ENCODE data around the gene IL4. TPM values are rescaled to one million over a fixed set of nuclear protein-coding genes. Genes with fewer than 3 reads are reported as not detected.

Gene IL4
- polyA plus RNA-seq, 3 donors = not detected

- Histone ChIP-seq H3K9me3 (replicated peaks in 1 of 2; ENCODE audit: control insufficient read depth in 1 of 2, insufficient read depth in 1 of 2, low read length in 2 of 2) (no peaks in the 10 kb centered on the region), H3K4me2 (replicated peaks; ENCODE audit: extremely low read depth, low read length, poor library complexity, severe bottlenecking) (no peak overlapping the region), H3K27me3 (ENCODE audit: control insufficient read depth in 2 of 2, insufficient read depth in 2 of 2, low read length in 2 of 2) (no peaks in the 10 kb centered on the region), H4K20me1 (ENCODE audit: insufficient read depth, low read length) (no peaks in the 10 kb centered on the region), H3K4me3 (replicated peaks in 1 of 3; ENCODE audit: low read depth in 2 of 3, low read length in 3 of 3) (no peak overlapping the region), H3K9ac (ENCODE audit: insufficient read depth, low read length, poor library complexity, severe bottlenecking) (no peak overlapping the region), H3K79me2 (ENCODE audit: insufficient read depth, low read length) (no peaks in the 10 kb centered on the region), H3K4me1 (ENCODE audit: control insufficient read depth in 1 of 2, insufficient read depth in 2 of 2, low read length in 2 of 2) (peaks cover 14 to 15% of the 10 kb centered on the region in 2 donors), H2AFZ (ENCODE audit: insufficient read depth, low read depth, low read length, poor library complexity, severe bottlenecking) (no peak overlapping the region), H3K36me3 (replicated peaks in 1 of 2; ENCODE audit: control insufficient read depth in 1 of 2, insufficient read depth in 2 of 2, low read length in 2 of 2) (no peaks in the 10 kb centered on the region), H3K27ac (ENCODE audit: low read depth in 1 of 2, low read length in 2 of 2) (no peak overlapping the region)
- Mint-ChIP-seq H3K27ac (no peak overlapping the region), H3K27me3 (ENCODE audit: low read depth in 3 of 3) (peaks cover 0 to 1% (median 0%) of the 10 kb centered on the region in 3 donors), H3K4me1 (peaks cover 24% of the 10 kb centered on the region), H3K4me3 (no peak overlapping the region), H3K36me3 (no peaks in the 10 kb centered on the region), H3K9me3 (no peaks in the 10 kb centered on the region)
- TF ChIP-seq CTCF (IDR thresholded peaks at IDR 0.05) = no peak
- no peak for DNase-seq
- 79% methylated on average over 4 of the region's 5 CpGs for WGBS (ENCODE audit: insufficient coverage)
- intact Hi-C loops (cut with micrococcal nuclease) = no loop called here
These were observed 14.2 kb downstream of the IL4 start for GRCh38 chr5:132687995-132688394.

- H3K9ac ChIP-seq (ENCODE audit: insufficient read depth, low read length, poor library complexity, severe bottlenecking) = peak overlapping the region; percentile 10
- no peaks in the 10 kb centered on the region for H3K79me2 ChIP-seq (ENCODE audit: insufficient read depth, low read length)
- H3K36me3 ChIP-seq (replicated peaks in 1 of 2; ENCODE audit: control insufficient read depth in 1 of 2, insufficient read depth in 2 of 2, low read length in 2 of 2) = no peaks in the 10 kb centered on the region
- 0% methylated on average over 2 of the region's 7 CpGs for WGBS (ENCODE audit: insufficient coverage)
- intact Hi-C loops (cut with micrococcal nuclease) = no loop called here
- no peaks in the 10 kb centered on the region for H3K27me3 ChIP-seq (ENCODE audit: control insufficient read depth in 2 of 2, insufficient read depth in 2 of 2, low read length in 2 of 2)
- Mint-ChIP-seq H3K27me3 (ENCODE audit: low read depth in 3 of 3) (peaks cover 0 to 1% (median 0%) of the 10 kb centered on the region in 3 donors), H3K4me3 (peak overlapping the region; percentile 34 to 54), H3K36me3 (no peaks in the 10 kb centered on the region), H3K9me3 (no peaks in the 10 kb centered on the region), H3K27ac (peak overlapping the region in 2 of 7 donors; percentile 19 to 75), H3K4me1 (peaks cover 24% of the 10 kb centered on the region)
- H3K4me2 ChIP-seq (replicated peaks; ENCODE audit: extremely low read depth, low read length, poor library complexity, severe bottlenecking) = peak overlapping the region; percentile 6
- H3K9me3 ChIP-seq (replicated peaks in 1 of 2; ENCODE audit: control insufficient read depth in 1 of 2, insufficient read depth in 1 of 2, low read length in 2 of 2) = no peaks in the 10 kb centered on the region
- peaks cover 14 to 15% of the 10 kb centered on the region in 2 donors for H3K4me1 ChIP-seq (ENCODE audit: control insufficient read depth in 1 of 2, insufficient read depth in 2 of 2, low read length in 2 of 2)
- no peaks in the 10 kb centered on the region for H4K20me1 ChIP-seq (ENCODE audit: insufficient read depth, low read length)
- DNase-seq = no peak
- H2AFZ ChIP-seq (ENCODE audit: insufficient read depth, low read depth, low read length, poor library complexity, severe bottlenecking) = peak overlapping the region; percentile 14
- TF ChIP-seq CTCF (IDR thresholded peaks at IDR 0.05) = no peak
- H3K4me3 ChIP-seq (replicated peaks in 1 of 3; ENCODE audit: low read depth in 2 of 3, low read length in 3 of 3) = no peak overlapping the region
- H3K27ac ChIP-seq (ENCODE audit: low read depth in 1 of 2, low read length in 2 of 2) = no peak overlapping the region
These were observed 14.9 kb downstream of the IL4 start for GRCh38 chr5:132688536-132689339.
